Type B pancreatic cell (in vitro differentiated cells): ENCODE measurements around the gene CRK. TPM values are rescaled to one million over a fixed set of nuclear protein-coding genes. Genes with fewer than 3 reads are reported as not detected.

Source experiments
- DNase-seq: peaks from one replicate; pipeline ENCODE4 v3.0.0; 2021; ENCODE audit warnings: mixed read lengths; ENCODE audit not compliant: unreplicated experiment; ENCODE audit errors: extremely low spot score
- H3K27ac Mint-ChIP-seq: 2 replicates; pipeline ENCODE4 v1.8.0; 2021; ENCODE audit warnings: mild to moderate bottlenecking, mixed read lengths
- H3K27me3 Mint-ChIP-seq: 2 replicates; pipeline ENCODE4 v1.8.0; 2021; ENCODE audit warnings: mixed read lengths
- H3K36me3 Mint-ChIP-seq: 2 replicates; pipeline ENCODE4 v1.8.0; 2021; ENCODE audit warnings: mixed read lengths
- H3K4me1 Mint-ChIP-seq: one replicate; pipeline ENCODE4 v1.8.0; 2021; ENCODE audit warnings: mixed read lengths; ENCODE audit not compliant: unreplicated experiment
- H3K4me3 Mint-ChIP-seq: 2 replicates; pipeline ENCODE4 v1.8.0; 2021; ENCODE audit warnings: mild to moderate bottlenecking, mixed read lengths
- H3K9me3 Mint-ChIP-seq: 2 replicates; pipeline ENCODE4 v1.8.0; 2021; ENCODE audit warnings: mixed read lengths
- CTCF ChIP-seq: fragments of 200-600 bp; sonication (generic); conservative IDR thresholded peaks from 2 replicates; pipeline ENCODE4 v1.5.0; 2021; ENCODE audit warnings: antibody characterized with exemption, mild to moderate bottlenecking
- total RNA-seq: library from RNA; stranded (reverse); gene quantifications from 2 replicates; pipeline ENCODE4 v1.2.1, GENCODE V29; 2021; ENCODE audit warnings: low replicate concordance

Gene CRK
- total RNA-seq, 1 donor from 2014 or later: 49.5 TPM

GRCh38 chr17:1485423-1486376, 29.7 kb upstream of the CRK start:
- no peaks in the 10 kb centered on the region for H3K9me3 Mint-ChIP-seq
- H3K36me3 Mint-ChIP-seq: peaks cover 4% of the 10 kb centered on the region
- peak overlapping the region; percentile 84 for H3K4me3 Mint-ChIP-seq
- peaks cover 10% of the 10 kb centered on the region for H3K4me1 Mint-ChIP-seq
- H3K27ac Mint-ChIP-seq: peak overlapping the region; percentile 96
- DNase-seq: no peak
- TF ChIP-seq CTCF: no peak
- no peaks in the 10 kb centered on the region for H3K27me3 Mint-ChIP-seq

- Mint-ChIP-seq H3K27ac (peak overlapping the region; percentile 96), H3K27me3 (no peaks in the 10 kb centered on the region), H3K4me1 (peaks cover 5% of the 10 kb centered on the region), H3K4me3 (peak overlapping the region; percentile 94), H3K9me3 (no peaks in the 10 kb centered on the region), H3K36me3 (peaks cover 4% of the 10 kb centered on the region)
- no peak for DNase-seq
- peak; percentile 61 for TF ChIP-seq CTCF
These were observed 28.8 kb upstream of the CRK start for GRCh38 chr17:1484676-1485422.

GRCh38 chr17:1484060-1484535, 28.1 kb upstream of the CRK start:
- no peak for TF ChIP-seq CTCF
- H3K4me1 Mint-ChIP-seq: peaks cover 4% of the 10 kb centered on the region
- no peaks in the 10 kb centered on the region for H3K9me3 Mint-ChIP-seq
- peak overlapping the region; percentile 96 for H3K27ac Mint-ChIP-seq
- DNase-seq: no peak
- H3K27me3 Mint-ChIP-seq: no peaks in the 10 kb centered on the region
- peaks cover 4% of the 10 kb centered on the region for H3K36me3 Mint-ChIP-seq
- H3K4me3 Mint-ChIP-seq: peak overlapping the region; percentile 89

GRCh38 chr17:1482680-1483079, 26.6 kb upstream of the CRK start:
- Mint-ChIP-seq H3K36me3 (peaks cover 4% of the 10 kb centered on the region), H3K9me3 (no peaks in the 10 kb centered on the region), H3K27me3 (no peaks in the 10 kb centered on the region), H3K27ac (no peak overlapping the region), H3K4me1 (no peaks in the 10 kb centered on the region), H3K4me3 (no peak overlapping the region)
- DNase-seq: no peak
- TF ChIP-seq CTCF: no peak

GRCh38 chr17:1481736-1482135, 25.7 kb upstream of the CRK start:
- Mint-ChIP-seq H3K4me3 (no peak overlapping the region), H3K36me3 (peaks cover 4% of the 10 kb centered on the region), H3K27ac (no peak overlapping the region), H3K27me3 (no peaks in the 10 kb centered on the region), H3K9me3 (no peaks in the 10 kb centered on the region), H3K4me1 (no peaks in the 10 kb centered on the region)
- DNase-seq: no peak
- TF ChIP-seq CTCF: no peak
